ENCODE results near the gene FXYD7.

The FXYD7 gene

DNA sequence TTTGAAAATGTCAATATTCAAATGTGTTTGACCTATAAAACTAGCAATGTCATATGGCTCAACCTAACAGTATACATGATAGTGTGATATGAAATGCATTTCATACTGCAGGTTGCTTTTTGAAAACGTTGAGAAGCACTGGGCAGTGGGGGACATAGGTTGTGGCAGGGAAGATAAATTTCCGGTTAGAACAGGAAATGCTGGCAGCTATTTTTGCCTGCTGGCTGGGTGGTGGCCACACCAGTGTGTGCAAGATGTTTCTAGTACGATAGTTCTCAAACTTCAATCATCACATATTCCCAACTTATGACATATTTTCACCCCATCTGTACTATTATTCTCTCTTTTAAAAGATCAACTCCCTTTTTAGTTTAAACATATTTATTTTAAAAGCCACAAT lies 28.7 kb downstream of the FXYD7 start:
- TF ChIP-seq SUZ12 (IDR thresholded peaks at IDR 0.05; ENCODE audit: extremely low read depth, insufficient read depth, insufficient read length) (no peak), YY1 (IDR thresholded peaks at IDR 0.05; ENCODE audit: insufficient read depth, insufficient read length) (no peak), ZNF274 (IDR thresholded peaks at IDR 0.05; ENCODE audit: low read depth, low read length) (no peak)
- Histone ChIP-seq H3K9ac (ENCODE audit: insufficient read length, low read depth) (no peak overlapping the region), H3K9me3 (ENCODE audit: insufficient read depth, low read length) (peaks cover 2% of the 10 kb centered on the region; the same call in 1 of the 2 replicates), H3K36me3 (ENCODE audit: insufficient read depth, insufficient read length, low read length) (peaks cover 46% of the 10 kb centered on the region), H3K4me3 (ENCODE audit: insufficient read length, low read depth) (no peak overlapping the region), H3K27me3 (ENCODE audit: insufficient read depth, insufficient read length) (no peaks in the 10 kb centered on the region), H3K4me1 (ENCODE audit: insufficient read depth, insufficient read length) (no peaks in the 10 kb centered on the region)
- no peak for DNase-seq (ENCODE audit: low read depth, low spot score)

DNA sequence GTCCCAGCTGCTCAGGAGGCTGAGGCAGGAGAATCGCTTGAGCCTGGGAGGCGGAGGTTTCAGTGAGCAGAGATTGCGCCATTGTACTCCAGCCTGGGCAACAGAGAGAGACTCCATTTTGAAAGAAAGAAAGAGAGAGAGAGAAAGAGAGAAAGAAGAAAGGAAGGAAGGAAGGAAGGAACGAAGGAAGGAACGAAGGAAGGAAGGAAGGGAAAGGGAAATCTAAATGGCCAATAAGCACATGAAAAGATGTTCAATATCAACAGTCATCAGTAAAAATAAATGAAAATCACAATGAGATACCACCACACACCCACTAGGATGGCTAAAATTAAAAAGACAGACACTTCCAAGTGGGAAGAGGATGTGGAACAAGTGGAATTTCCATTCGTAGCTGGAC lies 31.2 kb downstream of the FXYD7 start:
- TF ChIP-seq YY1 (IDR thresholded peaks at IDR 0.05; ENCODE audit: insufficient read depth, insufficient read length) (no peak), ZNF274 (IDR thresholded peaks at IDR 0.05; ENCODE audit: low read depth, low read length) (no peak), SUZ12 (IDR thresholded peaks at IDR 0.05; ENCODE audit: extremely low read depth, insufficient read depth, insufficient read length) (no peak)
- H3K27me3 ChIP-seq (ENCODE audit: insufficient read depth, insufficient read length): no peaks in the 10 kb centered on the region

DNA sequence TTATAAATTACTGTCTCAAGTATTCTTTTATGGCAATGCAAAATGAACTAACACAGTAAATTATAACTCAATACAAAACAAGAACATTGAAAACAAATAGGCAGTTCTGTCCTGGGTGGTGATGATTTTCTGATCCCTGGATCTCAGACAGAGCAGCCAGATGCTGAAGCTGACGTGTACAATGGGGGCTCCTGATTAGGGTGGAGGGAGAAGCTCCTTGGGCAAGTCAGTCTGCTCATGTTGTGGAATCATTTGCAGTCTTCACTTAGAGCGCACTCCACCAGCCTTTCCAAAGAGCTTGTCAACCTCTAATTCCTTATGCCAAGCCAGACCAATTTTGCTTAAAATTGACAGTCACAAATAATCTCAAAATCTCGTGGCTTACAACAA lies 33.1 kb downstream of the FXYD7 start:
- no peak for TF ChIP-seq ZNF274 (IDR thresholded peaks at IDR 0.05; ENCODE audit: low read depth, low read length)
- TF ChIP-seq SUZ12 (IDR thresholded peaks at IDR 0.05; ENCODE audit: extremely low read depth, insufficient read depth, insufficient read length): no peak
- no peak for TF ChIP-seq YY1 (IDR thresholded peaks at IDR 0.05; ENCODE audit: insufficient read depth, insufficient read length)
- Histone ChIP-seq H3K27me3 (ENCODE audit: insufficient read depth, insufficient read length) (no peaks in the 10 kb centered on the region), H3K4me3 (ENCODE audit: insufficient read length, low read depth) (no peak overlapping the region), H3K4me1 (ENCODE audit: insufficient read depth, insufficient read length) (no peaks in the 10 kb centered on the region), H3K36me3 (ENCODE audit: insufficient read depth, insufficient read length, low read length) (peaks cover 6% of the 10 kb centered on the region), H3K9ac (ENCODE audit: insufficient read length, low read depth) (no peak overlapping the region), H3K9me3 (ENCODE audit: insufficient read depth, low read length) (no peaks in the 10 kb centered on the region)
- no peak for DNase-seq (ENCODE audit: low read depth, low spot score)

More for the DNA sequence above, 31.2 kb downstream of the FXYD7 start:
- Histone ChIP-seq H3K9me3 (ENCODE audit: insufficient read depth, low read length) (no peaks in the 10 kb centered on the region), H3K4me1 (ENCODE audit: insufficient read depth, insufficient read length) (no peaks in the 10 kb centered on the region), H3K9ac (ENCODE audit: insufficient read length, low read depth) (no peak overlapping the region), H3K36me3 (ENCODE audit: insufficient read depth, insufficient read length, low read length) (peaks cover 25% of the 10 kb centered on the region), H3K4me3 (ENCODE audit: insufficient read length, low read depth) (no peak overlapping the region)
- DNase-seq (ENCODE audit: low read depth, low spot score): no peak

DNA sequence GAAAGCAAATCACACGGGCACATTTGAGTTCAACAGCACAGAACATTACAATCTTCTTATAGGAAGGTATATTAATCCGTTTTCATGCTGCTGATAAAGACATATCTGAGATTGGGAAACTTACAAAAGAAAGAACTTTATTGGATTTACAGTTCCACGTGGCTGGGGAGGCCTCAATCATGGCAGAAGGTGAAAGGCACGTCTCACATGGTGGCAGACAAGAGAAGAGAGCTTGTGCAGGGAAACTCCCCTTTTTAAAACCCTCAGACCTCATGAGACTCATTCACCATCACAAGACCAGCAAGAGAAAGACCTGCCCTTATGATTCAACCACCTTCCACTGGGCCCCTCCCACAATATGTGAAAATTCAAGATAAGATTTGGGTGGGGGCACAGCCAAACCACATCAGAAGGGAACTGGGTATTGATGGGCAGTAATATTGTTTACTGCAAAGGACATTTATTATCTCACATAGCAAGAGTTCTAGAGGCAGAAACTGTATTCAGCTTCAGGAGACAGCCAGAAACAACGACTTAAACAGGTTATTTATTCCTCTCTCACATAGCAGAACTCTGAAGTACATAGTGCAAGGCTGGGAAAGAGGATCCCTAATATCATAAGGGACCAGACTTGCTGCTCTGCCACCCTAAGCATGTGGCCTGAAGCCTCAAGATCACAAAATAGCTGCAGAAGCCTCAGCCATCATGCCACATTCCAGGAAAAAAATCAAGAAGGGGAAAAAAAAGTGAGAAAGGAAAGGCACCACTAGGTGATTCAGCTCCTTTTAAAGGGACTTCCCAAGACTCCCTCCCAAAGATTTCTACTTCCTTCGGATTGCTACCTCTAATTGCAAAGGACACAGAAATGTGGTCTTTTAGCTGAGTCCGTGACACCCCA lies 34.6 kb downstream of the FXYD7 start:
- Histone ChIP-seq H3K4me3 (ENCODE audit: insufficient read length, low read depth) (no peak overlapping the region), H3K27me3 (ENCODE audit: insufficient read depth, insufficient read length) (no peaks in the 10 kb centered on the region), H3K36me3 (ENCODE audit: insufficient read depth, insufficient read length, low read length) (no peaks in the 10 kb centered on the region), H3K9me3 (ENCODE audit: insufficient read depth, low read length) (0 out of 2 replicates have a peak, but pooled peaks cover 2% of the 10 kb centered on the region), H3K4me1 (ENCODE audit: insufficient read depth, insufficient read length) (no peaks in the 10 kb centered on the region), H3K9ac (ENCODE audit: insufficient read length, low read depth) (no peak overlapping the region)
- TF ChIP-seq ZNF274 (IDR thresholded peaks at IDR 0.05; ENCODE audit: low read depth, low read length) (no peak), YY1 (IDR thresholded peaks at IDR 0.05; ENCODE audit: insufficient read depth, insufficient read length) (no peak), SUZ12 (IDR thresholded peaks at IDR 0.05; ENCODE audit: extremely low read depth, insufficient read depth, insufficient read length) (no peak)
- DNase-seq (ENCODE audit: low read depth, low spot score): no peak

DNA sequence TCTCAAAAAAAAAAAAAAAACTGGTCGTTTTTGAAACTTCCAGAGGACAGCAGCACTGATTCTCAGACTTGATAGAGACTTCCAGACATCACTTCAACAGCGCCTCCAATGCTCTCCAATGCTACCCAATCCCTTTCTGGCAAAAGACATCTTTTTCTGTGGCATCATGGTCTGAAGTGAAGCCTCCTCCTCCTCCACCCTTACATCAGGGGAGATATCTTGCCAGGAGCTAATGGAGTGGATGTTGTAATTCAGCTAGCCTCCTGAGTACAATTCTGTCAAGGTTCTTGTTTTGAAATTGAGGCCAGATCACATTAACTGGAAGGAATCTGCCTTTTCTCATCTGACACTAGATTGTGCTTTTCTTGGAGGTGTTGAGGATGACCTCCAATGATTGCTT lies 35.6 kb downstream of the FXYD7 start:
- Histone ChIP-seq H3K9ac (ENCODE audit: insufficient read length, low read depth) (no peak overlapping the region), H3K27me3 (ENCODE audit: insufficient read depth, insufficient read length) (no peaks in the 10 kb centered on the region), H3K36me3 (ENCODE audit: insufficient read depth, insufficient read length, low read length) (no peaks in the 10 kb centered on the region), H3K4me3 (ENCODE audit: insufficient read length, low read depth) (no peak overlapping the region), H3K9me3 (ENCODE audit: insufficient read depth, low read length) (peaks cover 5% of the 10 kb centered on the region; the same call in 1 of the 2 replicates), H3K4me1 (ENCODE audit: insufficient read depth, insufficient read length) (no peaks in the 10 kb centered on the region)
- TF ChIP-seq YY1 (IDR thresholded peaks at IDR 0.05; ENCODE audit: insufficient read depth, insufficient read length): no peak
- TF ChIP-seq SUZ12 (IDR thresholded peaks at IDR 0.05; ENCODE audit: extremely low read depth, insufficient read depth, insufficient read length): no peak
- no peak for TF ChIP-seq ZNF274 (IDR thresholded peaks at IDR 0.05; ENCODE audit: low read depth, low read length)
- DNase-seq (ENCODE audit: low read depth, low spot score): no peak

DNA sequence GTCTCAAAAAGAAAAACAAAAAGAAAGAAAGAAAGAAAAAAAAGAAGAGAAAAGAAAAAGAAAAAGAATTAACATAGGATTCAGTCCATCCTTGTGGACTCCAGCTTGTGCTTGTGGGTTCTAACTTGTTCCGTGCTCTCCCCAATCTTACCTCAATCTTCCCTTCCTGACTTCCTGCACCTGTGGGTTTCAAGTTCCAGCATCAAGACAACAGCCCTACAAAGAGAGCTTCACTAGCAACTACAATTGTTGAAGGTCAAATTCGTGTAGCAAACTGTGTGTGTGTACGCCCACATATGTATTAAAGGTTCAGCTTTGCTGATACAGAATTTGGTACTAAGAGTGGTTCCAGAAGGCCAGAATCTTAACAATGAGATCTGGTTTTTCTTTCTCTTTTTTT lies 36.8 kb downstream of the FXYD7 start:
- no peaks in the 10 kb centered on the region for H3K36me3 ChIP-seq (ENCODE audit: insufficient read depth, insufficient read length, low read length)
- no peak overlapping the region for H3K9ac ChIP-seq (ENCODE audit: insufficient read length, low read depth)
- H3K27me3 ChIP-seq (ENCODE audit: insufficient read depth, insufficient read length): no peaks in the 10 kb centered on the region
- H3K4me3 ChIP-seq (ENCODE audit: insufficient read length, low read depth): no peak overlapping the region
- no peak for DNase-seq (ENCODE audit: low read depth, low spot score)
- H3K4me1 ChIP-seq (ENCODE audit: insufficient read depth, insufficient read length): no peaks in the 10 kb centered on the region
- TF ChIP-seq ZNF274 (IDR thresholded peaks at IDR 0.05; ENCODE audit: low read depth, low read length) (no peak), YY1 (IDR thresholded peaks at IDR 0.05; ENCODE audit: insufficient read depth, insufficient read length) (no peak), SUZ12 (IDR thresholded peaks at IDR 0.05; ENCODE audit: extremely low read depth, insufficient read depth, insufficient read length) (no peak)
- H3K9me3 ChIP-seq (ENCODE audit: insufficient read depth, low read length): peaks cover 5% of the 10 kb centered on the region; the same call in 1 of the 2 replicates

DNA sequence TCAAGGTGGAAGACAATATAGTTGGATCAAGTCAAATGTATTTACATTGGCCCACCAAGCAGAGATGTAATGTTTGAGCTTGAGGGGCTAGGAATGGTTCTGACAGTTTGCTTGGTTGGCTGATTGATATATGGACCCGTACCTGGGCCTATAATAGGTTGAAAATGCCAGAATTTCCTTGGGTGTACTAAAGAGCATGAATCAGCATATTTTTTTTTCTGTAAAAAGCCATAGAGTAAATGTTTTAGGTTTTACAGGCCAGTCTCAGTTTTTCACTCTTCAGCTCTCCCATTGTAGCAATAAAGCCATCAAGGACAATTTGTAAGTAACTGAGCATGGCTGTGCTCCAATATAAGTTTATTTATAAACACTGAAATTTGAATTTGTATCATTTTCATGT lies 38.3 kb downstream of the FXYD7 start:
- no peak for DNase-seq (ENCODE audit: low read depth, low spot score)
- no peak for TF ChIP-seq ZNF274 (IDR thresholded peaks at IDR 0.05; ENCODE audit: low read depth, low read length)
- TF ChIP-seq SUZ12 (IDR thresholded peaks at IDR 0.05; ENCODE audit: extremely low read depth, insufficient read depth, insufficient read length): no peak
- no peak for TF ChIP-seq YY1 (IDR thresholded peaks at IDR 0.05; ENCODE audit: insufficient read depth, insufficient read length)
- Histone ChIP-seq H3K36me3 (ENCODE audit: insufficient read depth, insufficient read length, low read length) (no peaks in the 10 kb centered on the region), H3K27me3 (ENCODE audit: insufficient read depth, insufficient read length) (no peaks in the 10 kb centered on the region), H3K4me1 (ENCODE audit: insufficient read depth, insufficient read length) (no peaks in the 10 kb centered on the region), H3K4me3 (ENCODE audit: insufficient read length, low read depth) (no peak overlapping the region), H3K9me3 (ENCODE audit: insufficient read depth, low read length) (peaks cover 5% of the 10 kb centered on the region; the same call in 1 of the 2 replicates), H3K9ac (ENCODE audit: insufficient read length, low read depth) (no peak overlapping the region)
